Kidney tubule cell (primary cell): ENCODE data around the gene SIAE.
"Not testable (repeated sequence)": the region's sequence is repeated elsewhere in the genome, so short reads cannot be mapped to it uniquely, and the experiment has no call there.

Experiments used
- DNase-seq: peaks from one replicate; pipeline ENCODE4 v3.0.0-alpha.2; 2018; ENCODE audit warnings: low spot score

The SIAE gene

GRCh38 chr11:124623861-124624525, 49.5 kb downstream of the SIAE start:
- peak; percentile 13 for DNase-seq

- DNase-seq = peak; percentile 91
Observed at GRCh38 chr11:124622531-124623451, 50.7 kb downstream of the SIAE start, which contains the start of gene TBRG1. Gene TBRG1 (plus strand): TSS chr11:124622864. CDS start chr11:124623084, 220 bp downstream.

GRCh38 chr11:124618863-124619262, 54.7 kb downstream of the SIAE start:
- no peak for DNase-seq

- no peak for DNase-seq
Observed at GRCh38 chr11:124612567-124613246, 60.8 kb downstream of the SIAE start.

GRCh38 chr11:124612045-124612444, 61.5 kb downstream of the SIAE start:
- no peak for DNase-seq

- no peak for DNase-seq
Observed at GRCh38 chr11:124611064-124611463, 62.5 kb downstream of the SIAE start, which contains the start of gene PANX3. Gene PANX3 (plus strand): TSS chr11:124611428. CDS start chr11:124611557, 129 bp downstream.

- no peak for DNase-seq
Observed at GRCh38 chr11:124610295-124610694, 63.2 kb downstream of the SIAE start.

- peak; percentile 11 for DNase-seq
Observed at GRCh38 chr11:124608147-124608546, 65.4 kb downstream of the SIAE start.

- DNase-seq = peak; percentile 44
Observed at GRCh38 chr11:124605719-124606118, 67.8 kb downstream of the SIAE start.

- not testable (repeated sequence) for DNase-seq
Observed at GRCh38 chr11:124602723-124603122, 70.8 kb downstream of the SIAE start.

- DNase-seq = peak; percentile 74
Observed at GRCh38 chr11:124602193-124602592, 71.3 kb downstream of the SIAE start.

GRCh38 chr11:124600621-124601320, 72.8 kb downstream of the SIAE start:
- DNase-seq = no peak

- no peak for DNase-seq
Observed at GRCh38 chr11:124597626-124598025, 75.9 kb downstream of the SIAE start.

- no peak for DNase-seq
Observed at GRCh38 chr11:124595302-124595701, 78.2 kb downstream of the SIAE start.

GRCh38 chr11:124592627-124593026, 80.9 kb downstream of the SIAE start:
- no peak for DNase-seq

GRCh38 chr11:124591430-124591829, 82.1 kb downstream of the SIAE start:
- DNase-seq = no peak

GRCh38 chr11:124586238-124586860, 87.2 kb downstream of the SIAE start:
- DNase-seq = peak; percentile 49

GRCh38 chr11:124584681-124585372, 88.7 kb downstream of the SIAE start:
- no peak for DNase-seq

GRCh38 chr11:124583781-124584180, 89.8 kb downstream of the SIAE start:
- DNase-seq = no peak
